ENCODE results near the gene HMX1.

DNA sequence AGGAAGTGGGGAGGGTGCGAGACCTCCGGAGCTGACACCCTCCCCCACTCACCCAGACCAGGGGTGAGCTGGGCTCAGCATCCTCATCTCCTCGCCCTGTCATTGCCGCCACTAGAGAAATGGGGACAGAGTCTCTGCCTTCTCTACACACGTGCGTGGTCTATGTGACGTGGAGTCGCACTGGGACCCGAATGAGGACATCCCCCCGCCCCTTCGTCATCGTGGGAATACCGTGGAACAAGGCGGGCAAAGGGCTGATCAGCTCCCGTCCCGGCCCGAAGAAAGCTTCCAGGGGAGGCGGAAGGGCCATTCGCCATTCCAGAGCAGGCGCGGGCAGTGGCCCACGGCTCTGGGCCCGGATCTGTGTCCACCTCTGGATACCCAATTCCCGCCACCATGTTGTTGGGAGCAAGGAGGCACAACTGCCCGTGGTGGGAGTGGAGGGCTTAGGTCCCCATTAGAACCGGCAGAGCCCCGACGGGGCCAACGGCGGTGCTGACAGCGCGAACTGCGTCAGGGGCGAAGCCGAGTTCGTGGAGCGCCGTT, 12.0 kb downstream of the HMX1 start:
- TF ChIP-seq POLR2AphosphoS5 (IDR thresholded peaks at IDR 0.05) (no peak), POLR2A (IDR thresholded peaks at IDR 0.05) (no peak)
- TF ChIP-seq, protein P1, sequence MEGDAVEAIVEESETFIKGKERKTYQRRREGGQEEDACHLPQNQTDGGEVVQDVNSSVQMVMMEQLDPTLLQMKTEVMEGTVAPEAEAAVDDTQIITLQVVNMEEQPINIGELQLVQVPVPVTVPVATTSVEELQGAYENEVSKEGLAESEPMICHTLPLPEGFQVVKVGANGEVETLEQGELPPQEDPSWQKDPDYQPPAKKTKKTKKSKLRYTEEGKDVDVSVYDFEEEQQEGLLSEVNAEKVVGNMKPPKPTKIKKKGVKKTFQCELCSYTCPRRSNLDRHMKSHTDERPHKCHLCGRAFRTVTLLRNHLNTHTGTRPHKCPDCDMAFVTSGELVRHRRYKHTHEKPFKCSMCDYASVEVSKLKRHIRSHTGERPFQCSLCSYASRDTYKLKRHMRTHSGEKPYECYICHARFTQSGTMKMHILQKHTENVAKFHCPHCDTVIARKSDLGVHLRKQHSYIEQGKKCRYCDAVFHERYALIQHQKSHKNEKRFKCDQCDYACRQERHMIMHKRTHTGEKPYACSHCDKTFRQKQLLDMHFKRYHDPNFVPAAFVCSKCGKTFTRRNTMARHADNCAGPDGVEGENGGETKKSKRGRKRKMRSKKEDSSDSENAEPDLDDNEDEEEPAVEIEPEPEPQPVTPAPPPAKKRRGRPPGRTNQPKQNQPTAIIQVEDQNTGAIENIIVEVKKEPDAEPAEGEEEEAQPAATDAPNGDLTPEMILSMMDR (IDR thresholded peaks at IDR 0.05): no peak

All from breast epithelium (tissue), 3 donors.